Measurements from ENCODE around the gene CDC34. TPM values are rescaled to one million over a fixed set of nuclear protein-coding genes. Genes with fewer than 3 reads are reported as not detected.

Gene CDC34
- total and polyA plus RNA-seq, 9 donors = 74.9 to 86.6 (median 80.2) TPM

GRCh38 chr19:588741-589692 is 57.5 kb downstream of the CDC34 start:
- Histone ChIP-seq H3K36me3 (ENCODE audit: control insufficient read depth, insufficient read depth, low read length) (no peaks in the 10 kb centered on the region), H3K27ac (ENCODE audit: low read length) (no peak overlapping the region), H3K4me1 (ENCODE audit: control insufficient read depth, insufficient read depth, low read length) (peaks cover 16% of the 10 kb centered on the region), H3K9me3 (replicated peaks; ENCODE audit: control insufficient read depth, low read depth, low read length) (no peaks in the 10 kb centered on the region), H3K27me3 (ENCODE audit: control insufficient read depth, insufficient read depth, low read length) (peaks cover 71% of the 10 kb centered on the region), H3K4me3 (ENCODE audit: low read length) (no peak overlapping the region)
- 9% methylated on average over 46 of the region's 54 CpGs for WGBS (ENCODE audit: insufficient coverage)
- no peak for DNase-seq

DNA sequence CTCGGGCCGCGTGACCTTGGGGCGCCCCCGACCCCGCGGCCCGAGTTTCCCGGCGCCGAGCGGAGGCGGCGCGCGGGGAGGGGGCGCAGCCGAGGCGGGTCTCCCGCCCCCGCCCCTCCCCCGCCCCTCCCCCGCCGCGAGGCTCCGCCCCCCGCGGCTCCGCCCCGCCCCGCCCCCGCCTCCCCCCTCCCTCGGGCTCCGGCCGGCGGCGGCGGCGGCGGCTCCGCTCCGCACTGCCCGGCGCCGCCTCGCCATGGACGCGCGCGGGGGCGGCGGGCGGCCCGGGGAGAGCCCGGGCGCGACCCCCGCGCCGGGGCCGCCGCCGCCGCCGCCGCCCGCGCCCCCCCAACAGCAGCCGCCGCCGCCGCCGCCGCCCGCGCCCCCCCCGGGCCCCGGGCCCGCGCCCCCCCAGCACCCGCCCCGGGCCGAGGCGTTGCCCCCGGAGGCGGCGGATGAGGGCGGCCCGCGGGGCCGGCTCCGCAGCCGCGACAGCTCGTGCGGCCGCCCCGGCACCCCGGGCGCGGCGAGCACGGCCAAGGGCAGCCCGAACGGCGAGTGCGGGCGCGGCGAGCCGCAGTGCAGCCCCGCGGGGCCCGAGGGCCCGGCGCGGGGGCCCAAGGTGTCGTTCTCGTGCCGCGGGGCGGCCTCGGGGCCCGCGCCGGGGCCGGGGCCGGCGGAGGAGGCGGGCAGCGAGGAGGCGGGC is 58.3 kb downstream of the CDC34 start, which contains the start of gene HCN2:
Gene HCN2 (plus strand): TSS at position 189 of the 703 bp plus-strand sequence. CDS start 65 bp downstream, at position 254.
- no peak for DNase-seq
- no peak within 1 kb of the TSS for H3K4me3 ChIP-seq (ENCODE audit: low read length)
- WGBS (ENCODE audit: insufficient coverage) = under 1% methylated on average over 92 of the region's 132 CpGs
- peaks cover 77% of the 10 kb centered on the region for H3K27me3 ChIP-seq (ENCODE audit: control insufficient read depth, insufficient read depth, low read length)
- H3K4me1 ChIP-seq (ENCODE audit: control insufficient read depth, insufficient read depth, low read length) = peaks cover 15% of the 10 kb centered on the region
- H3K9me3 ChIP-seq (replicated peaks; ENCODE audit: control insufficient read depth, low read depth, low read length) = no peaks in the 10 kb centered on the region
- H3K36me3 ChIP-seq (ENCODE audit: control insufficient read depth, insufficient read depth, low read length) = no peaks in the 10 kb centered on the region
- no peak within 1 kb of the TSS for H3K27ac ChIP-seq (ENCODE audit: low read length)

- 1% methylated on average over 49 of the region's 50 CpGs for WGBS (ENCODE audit: insufficient coverage)
- DNase-seq = no peak
- Histone ChIP-seq H3K9me3 (replicated peaks; ENCODE audit: control insufficient read depth, low read depth, low read length) (no peaks in the 10 kb centered on the region), H3K4me3 (ENCODE audit: low read length) (no peak overlapping the region), H3K36me3 (ENCODE audit: control insufficient read depth, insufficient read depth, low read length) (no peaks in the 10 kb centered on the region), H3K27ac (ENCODE audit: low read length) (no peak overlapping the region), H3K27me3 (ENCODE audit: control insufficient read depth, insufficient read depth, low read length) (peaks cover 81% of the 10 kb centered on the region), H3K4me1 (ENCODE audit: control insufficient read depth, insufficient read depth, low read length) (peaks cover 15% of the 10 kb centered on the region)
These were observed 58.8 kb downstream of the CDC34 start for GRCh38 chr19:590396-590745.

- Histone ChIP-seq H3K36me3 (ENCODE audit: control insufficient read depth, insufficient read depth, low read length) (no peaks in the 10 kb centered on the region), H3K4me1 (ENCODE audit: control insufficient read depth, insufficient read depth, low read length) (peaks cover 15% of the 10 kb centered on the region), H3K4me3 (ENCODE audit: low read length) (no peak overlapping the region), H3K27ac (ENCODE audit: low read length) (no peak overlapping the region), H3K9me3 (replicated peaks; ENCODE audit: control insufficient read depth, low read depth, low read length) (no peaks in the 10 kb centered on the region), H3K27me3 (ENCODE audit: control insufficient read depth, insufficient read depth, low read length) (peaks cover 84% of the 10 kb centered on the region)
- WGBS (ENCODE audit: insufficient coverage) = 7% methylated on average over 23 of the region's 41 CpGs
- no peak for DNase-seq
These were observed 59.2 kb downstream of the CDC34 start for GRCh38 chr19:590750-591098.

DNA sequence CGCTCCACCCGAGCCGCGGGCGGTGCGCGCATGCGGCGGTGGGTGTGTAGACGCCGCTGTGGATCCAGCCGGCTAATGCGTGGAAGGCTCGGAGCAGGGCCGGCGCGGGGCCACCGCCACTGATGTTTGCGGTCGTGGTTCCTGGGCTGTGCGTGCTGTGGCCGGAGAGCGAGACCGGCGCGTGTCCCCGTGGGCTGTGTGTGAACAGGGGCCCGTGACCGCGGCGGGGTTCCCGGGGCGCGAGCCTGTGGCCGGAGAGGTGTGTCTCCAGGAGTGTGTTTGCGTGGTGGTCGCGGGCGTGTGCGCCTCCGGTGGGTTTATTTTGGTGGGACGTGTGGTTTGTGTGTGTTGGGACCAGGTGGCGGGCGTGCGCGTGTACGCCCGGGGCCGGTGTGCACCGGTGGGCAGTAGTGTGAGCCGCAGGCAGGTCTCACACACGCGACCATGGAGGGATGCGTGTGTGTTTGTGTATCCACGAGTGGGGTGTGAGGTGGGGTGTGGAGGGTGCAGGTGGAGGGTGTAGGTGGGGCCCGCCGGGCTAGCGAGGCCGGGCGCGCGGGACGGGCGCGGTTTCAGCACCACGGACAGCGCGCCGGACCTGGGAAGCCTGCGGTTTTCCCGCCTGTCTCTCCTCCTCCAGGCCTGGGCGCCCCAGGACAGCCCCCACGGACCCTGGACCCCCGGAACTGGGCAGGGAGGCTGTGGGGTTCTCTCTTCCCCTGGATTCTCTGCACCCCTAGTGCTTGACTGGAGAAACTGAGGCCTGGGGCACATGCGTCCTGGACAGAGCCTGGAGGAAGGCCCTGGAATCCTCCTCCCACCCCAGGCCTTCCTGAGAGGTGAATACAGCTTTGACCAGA is 59.8 kb downstream of the CDC34 start:
- 27% methylated on average over 71 of the region's 75 CpGs for WGBS (ENCODE audit: insufficient coverage)
- H3K36me3 ChIP-seq (ENCODE audit: control insufficient read depth, insufficient read depth, low read length) = no peaks in the 10 kb centered on the region
- peak; percentile 47 for DNase-seq
- H3K27me3 ChIP-seq (ENCODE audit: control insufficient read depth, insufficient read depth, low read length) = peaks cover 86% of the 10 kb centered on the region
- H3K9me3 ChIP-seq (replicated peaks; ENCODE audit: control insufficient read depth, low read depth, low read length) = no peaks in the 10 kb centered on the region
- peaks cover 15% of the 10 kb centered on the region for H3K4me1 ChIP-seq (ENCODE audit: control insufficient read depth, insufficient read depth, low read length)
- no peak overlapping the region for H3K27ac ChIP-seq (ENCODE audit: low read length)
- no peak overlapping the region for H3K4me3 ChIP-seq (ENCODE audit: low read length)

Other genes with a start within 250 kb of the CDC34 start
- 0.58 TPM for gene PLPP2, start 240.4 kb upstream of the CDC34 start, total RNA-seq
- gene PLPP2, start 240.4 kb upstream of the CDC34 start, polyA plus RNA-seq (ENCODE audit: insufficient read depth in 1 of 8, insufficient read length in 8 of 8, low replicate concordance in 1 of 8) = 1 to 10 TPM in 2 of 8 donors, under 1 TPM in 6; 0.21 to 1.6 (median 0.42) TPM
- 17.2 TPM for gene MIER2, start 187.0 kb upstream of the CDC34 start, total RNA-seq
- gene MIER2, start 187.0 kb upstream of the CDC34 start, polyA plus RNA-seq (ENCODE audit: insufficient read depth in 1 of 8, insufficient read length in 8 of 8, low replicate concordance in 1 of 8) = 10 to 100 TPM; 21.3 to 33.5 (median 28.9) TPM
- gene C2CD4C, start 122.6 kb upstream of the CDC34 start, total RNA-seq = 1.2 TPM
- 1 to 10 TPM; 1.2 to 1.9 (median 1.3) TPM for gene C2CD4C, start 122.6 kb upstream of the CDC34 start, polyA plus RNA-seq (ENCODE audit: insufficient read depth in 1 of 8, insufficient read length in 8 of 8, low replicate concordance in 1 of 8)
- gene SHC2, start 70.7 kb upstream of the CDC34 start, total RNA-seq = 13.9 TPM
- 10 to 100 TPM; 22.3 to 46.6 (median 31.6) TPM for gene SHC2, start 70.7 kb upstream of the CDC34 start, polyA plus RNA-seq (ENCODE audit: insufficient read depth in 1 of 8, insufficient read length in 8 of 8, low replicate concordance in 1 of 8)
- 4.0 TPM for gene MADCAM1, start 35.3 kb upstream of the CDC34 start, total RNA-seq
- 10 to 100 TPM in 5 of 8 donors, 1 to 10 TPM in 3; 5.1 to 15.7 (median 10.7) TPM for gene MADCAM1, start 35.3 kb upstream of the CDC34 start, polyA plus RNA-seq (ENCODE audit: insufficient read depth in 1 of 8, insufficient read length in 8 of 8, low replicate concordance in 1 of 8)
- gene TPGS1, start 24.3 kb upstream of the CDC34 start, total RNA-seq = 15.1 TPM
- 10 to 100 TPM in 6 of 8 donors, 1 to 10 TPM in 2; 8.6 to 12.7 (median 11.8) TPM for gene TPGS1, start 24.3 kb upstream of the CDC34 start, polyA plus RNA-seq (ENCODE audit: insufficient read depth in 1 of 8, insufficient read length in 8 of 8, low replicate concordance in 1 of 8)
- 0.22 TPM for gene GZMM, start 12.3 kb downstream of the CDC34 start, total RNA-seq
- under 1 TPM in 7 of 8 donors, not detected in 1; 0.15 to 0.56 (median 0.26) TPM for gene GZMM, start 12.3 kb downstream of the CDC34 start, polyA plus RNA-seq (ENCODE audit: insufficient read depth in 1 of 8, insufficient read length in 8 of 8, low replicate concordance in 1 of 8)
- 160 TPM for gene BSG, start 40.8 kb downstream of the CDC34 start, total RNA-seq
- 100 to 1,000 TPM; 197 to 260 (median 229) TPM for gene BSG, start 40.8 kb downstream of the CDC34 start, polyA plus RNA-seq (ENCODE audit: insufficient read depth in 1 of 8, insufficient read length in 8 of 8, low replicate concordance in 1 of 8)
- 0.13 TPM for gene HCN2, start 58.1 kb downstream of the CDC34 start, total RNA-seq
- gene HCN2, start 58.1 kb downstream of the CDC34 start, polyA plus RNA-seq (ENCODE audit: insufficient read depth in 1 of 8, insufficient read length in 8 of 8, low replicate concordance in 1 of 8) = under 1 TPM; 0.16 to 0.46 (median 0.31) TPM
- 28.6 TPM for gene POLRMT, start 101.8 kb downstream of the CDC34 start, total RNA-seq
- gene POLRMT, start 101.8 kb downstream of the CDC34 start, polyA plus RNA-seq (ENCODE audit: insufficient read depth in 1 of 8, insufficient read length in 8 of 8, low replicate concordance in 1 of 8) = 10 to 100 TPM; 30.0 to 42.7 (median 34.4) TPM
- gene FGF22, start 108.1 kb downstream of the CDC34 start, total RNA-seq = 0.04 TPM
- gene FGF22, start 108.1 kb downstream of the CDC34 start, polyA plus RNA-seq (ENCODE audit: insufficient read depth in 1 of 8, insufficient read length in 8 of 8, low replicate concordance in 1 of 8) = under 1 TPM; 0.07 to 0.38 (median 0.15) TPM
- 13.2 TPM for gene RNF126, start 131.5 kb downstream of the CDC34 start, total RNA-seq
- gene RNF126, start 131.5 kb downstream of the CDC34 start, polyA plus RNA-seq (ENCODE audit: insufficient read depth in 1 of 8, insufficient read length in 8 of 8, low replicate concordance in 1 of 8) = 10 to 100 TPM; 22.2 to 36.0 (median 30.4) TPM
- gene FSTL3, start 144.6 kb downstream of the CDC34 start, total RNA-seq = 21.2 TPM
- 10 to 100 TPM; 14.5 to 24.3 (median 18.2) TPM for gene FSTL3, start 144.6 kb downstream of the CDC34 start, polyA plus RNA-seq (ENCODE audit: insufficient read depth in 1 of 8, insufficient read length in 8 of 8, low replicate concordance in 1 of 8)
- 0.04 TPM for gene PRSS57, start 163.7 kb downstream of the CDC34 start, total RNA-seq
- gene PRSS57, start 163.7 kb downstream of the CDC34 start, polyA plus RNA-seq (ENCODE audit: insufficient read depth in 1 of 8, insufficient read length in 8 of 8, low replicate concordance in 1 of 8) = 1 to 10 TPM in 1 of 8 donors, under 1 TPM in 6, not detected in 1; 0.16 to 1.2 (median 0.31) TPM
- gene PALM, start 177.2 kb downstream of the CDC34 start, total RNA-seq = 23.7 TPM
- gene PALM, start 177.2 kb downstream of the CDC34 start, polyA plus RNA-seq (ENCODE audit: insufficient read depth in 1 of 8, insufficient read length in 8 of 8, low replicate concordance in 1 of 8) = 10 to 100 TPM; 23.9 to 56.7 (median 39.0) TPM
- 0.09 TPM for gene MISP, start 219.4 kb downstream of the CDC34 start, total RNA-seq
- gene MISP, start 219.4 kb downstream of the CDC34 start, polyA plus RNA-seq (ENCODE audit: insufficient read depth in 1 of 8, insufficient read length in 8 of 8, low replicate concordance in 1 of 8) = 10 to 100 TPM in 1 of 8 donors, 1 to 10 TPM in 1, under 1 TPM in 5, not detected in 1; 0.14 to 11.6 (median 0.18) TPM